Measurements from ENCODE around the gene TTLL13.
"Not testable (repeated sequence)": the region's sequence is repeated elsewhere in the genome, so short reads cannot be mapped to it uniquely, and the experiment has no call there.

Gene TTLL13

DNA sequence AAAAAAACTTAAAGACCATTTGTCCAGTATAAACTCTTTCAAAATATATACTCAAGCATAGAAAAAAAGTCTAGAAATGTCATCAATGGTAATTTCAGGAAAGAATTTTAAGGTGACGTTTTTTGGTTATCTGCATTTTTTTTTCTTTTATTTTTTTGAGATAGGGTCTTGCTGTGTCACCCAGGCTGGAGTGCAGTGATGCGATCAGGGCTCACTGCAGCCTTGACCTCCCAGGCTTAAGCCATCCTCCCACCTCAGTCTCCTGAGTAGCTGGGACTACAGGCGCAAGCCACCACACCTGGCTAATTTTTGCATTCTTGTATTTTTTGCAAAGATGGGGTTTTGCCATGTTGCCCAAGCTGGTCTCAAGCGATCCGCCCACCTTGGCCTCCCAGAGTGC lies 31.4 kb downstream of the TTLL13 start:
- not testable (repeated sequence) for DNase-seq (ENCODE audit: low read depth in 1 of 2, low spot score in 1 of 2)

DNA sequence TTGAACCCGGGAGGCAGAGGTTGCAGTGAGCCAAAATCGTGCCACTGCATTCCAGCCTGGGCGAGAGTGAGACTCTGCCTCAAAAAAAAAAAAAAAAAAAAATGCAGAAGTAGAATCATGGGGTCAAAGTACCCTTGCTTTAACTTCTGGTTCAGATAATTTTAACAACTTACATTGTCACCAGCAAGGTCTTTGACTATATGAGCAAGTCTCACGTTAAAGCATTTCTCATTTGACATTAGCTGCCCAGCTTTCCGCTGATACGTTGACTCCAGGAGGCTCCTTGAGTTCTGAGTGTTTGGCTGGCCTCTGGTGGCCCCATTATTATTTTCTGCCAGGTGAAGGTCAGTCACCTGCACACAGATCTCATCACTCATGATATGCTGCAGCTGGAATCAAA lies 32.3 kb downstream of the TTLL13 start:
- not testable (repeated sequence) for DNase-seq (ENCODE audit: low read depth in 1 of 2, low spot score in 1 of 2)

DNA sequence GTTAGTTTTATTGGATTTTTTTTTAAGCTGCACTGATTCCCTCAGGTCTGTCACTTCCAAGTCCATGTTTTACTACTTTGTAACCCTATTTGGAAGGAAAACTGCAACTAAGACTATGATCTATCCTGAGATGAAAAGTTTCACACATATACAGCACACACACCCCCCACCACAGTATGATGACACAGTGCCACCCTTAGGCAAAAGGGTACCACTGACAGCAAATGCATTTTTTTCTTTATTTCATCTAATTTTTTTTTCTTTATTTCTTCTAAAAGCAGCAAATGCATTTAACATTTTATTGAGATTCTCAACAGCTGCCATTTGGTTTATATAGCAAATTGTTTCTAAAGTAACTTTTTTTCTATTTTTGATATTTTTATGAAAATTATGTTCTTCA lies 37.3 kb downstream of the TTLL13 start:
- DNase-seq (ENCODE audit: low read depth in 1 of 2, low spot score in 1 of 2) = no peak

DNA sequence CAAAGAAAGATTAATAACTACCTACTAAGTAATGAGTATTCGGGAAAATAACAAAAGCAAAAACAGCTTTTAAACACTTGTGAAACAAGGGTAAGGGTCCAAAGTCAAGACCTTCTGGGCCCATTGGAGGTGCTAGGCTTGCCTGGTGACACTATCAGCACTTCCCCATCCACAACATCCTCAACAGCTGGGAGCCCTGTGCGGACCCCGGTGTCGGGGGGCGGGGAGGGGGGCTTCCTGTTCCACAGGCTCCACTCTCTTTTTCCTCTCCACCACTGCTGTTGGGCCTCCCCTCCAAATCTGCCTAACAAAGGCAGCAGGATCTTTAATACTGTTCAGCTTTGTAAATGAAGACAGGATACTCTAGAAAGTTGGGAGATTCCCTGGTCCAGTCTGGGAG lies 37.7 kb downstream of the TTLL13 start:
- no peak for DNase-seq (ENCODE audit: low read depth in 1 of 2, low spot score in 1 of 2)

DNA sequence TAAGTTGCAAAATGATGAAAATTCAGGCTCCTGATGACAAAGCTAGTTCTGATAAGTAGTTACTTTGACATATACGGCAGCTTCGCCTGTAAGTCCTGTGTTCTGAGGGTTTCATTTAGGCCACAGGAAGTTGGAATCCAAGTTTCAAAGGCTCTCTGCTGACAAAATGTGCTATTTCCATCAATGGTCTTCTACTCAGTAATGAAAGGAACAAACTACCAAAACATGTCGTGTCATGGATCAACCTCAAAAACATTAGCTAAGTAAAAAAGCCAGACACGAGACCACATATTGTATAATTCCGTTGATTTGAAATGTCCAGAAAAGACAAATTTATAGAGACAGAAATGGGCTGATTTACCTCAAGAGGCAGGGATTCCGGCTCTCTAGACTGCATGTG lies 38.6 kb downstream of the TTLL13 start:
- no peak for DNase-seq (ENCODE audit: low read depth in 1 of 2, low spot score in 1 of 2)

GRCh38 chr15:90291679-90292356 lies 42.5 kb downstream of the TTLL13 start:
- no peak for DNase-seq (ENCODE audit: low read depth in 1 of 2, low spot score in 1 of 2)

DNA sequence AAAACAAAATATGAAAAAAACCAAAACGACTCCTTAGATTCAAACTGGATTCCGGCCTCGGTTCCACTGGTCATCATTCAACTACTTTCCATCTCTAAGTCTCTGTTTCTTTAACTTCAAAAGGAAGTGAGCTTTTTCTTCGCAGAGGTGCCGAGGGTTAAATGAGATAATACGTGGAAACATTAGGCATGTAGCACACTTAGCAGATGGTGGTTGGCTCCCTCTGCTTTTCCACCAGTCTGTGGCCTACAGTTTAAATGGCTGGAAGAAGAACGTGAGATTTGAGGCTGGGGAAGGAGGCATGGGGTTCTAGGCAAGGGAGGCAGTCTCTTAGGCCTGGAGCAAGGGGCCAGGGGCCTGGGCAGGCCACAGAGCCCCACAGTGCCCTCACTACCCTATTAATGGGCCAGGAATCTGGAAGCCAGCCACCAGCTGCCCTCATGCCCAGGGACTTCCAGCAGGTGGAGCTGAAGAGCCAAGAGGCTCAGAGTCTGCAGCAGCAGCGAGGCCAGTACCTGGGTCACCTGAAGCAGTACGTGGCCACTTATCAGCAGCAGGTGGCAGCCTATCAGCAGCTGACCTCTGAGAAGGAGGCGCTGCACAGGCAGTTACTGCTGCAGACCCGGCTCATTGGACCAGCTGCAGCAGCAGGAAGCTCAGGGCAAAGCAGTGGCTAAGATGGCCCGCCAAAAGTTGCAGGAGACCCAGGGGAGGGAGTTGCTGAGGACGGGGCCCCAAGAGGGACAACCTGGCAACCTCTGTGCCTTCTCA lies 43.9 kb downstream of the TTLL13 start:
- DNase-seq (ENCODE audit: low read depth in 1 of 2, low spot score in 1 of 2) = peak; percentile 54 to 55

DNA sequence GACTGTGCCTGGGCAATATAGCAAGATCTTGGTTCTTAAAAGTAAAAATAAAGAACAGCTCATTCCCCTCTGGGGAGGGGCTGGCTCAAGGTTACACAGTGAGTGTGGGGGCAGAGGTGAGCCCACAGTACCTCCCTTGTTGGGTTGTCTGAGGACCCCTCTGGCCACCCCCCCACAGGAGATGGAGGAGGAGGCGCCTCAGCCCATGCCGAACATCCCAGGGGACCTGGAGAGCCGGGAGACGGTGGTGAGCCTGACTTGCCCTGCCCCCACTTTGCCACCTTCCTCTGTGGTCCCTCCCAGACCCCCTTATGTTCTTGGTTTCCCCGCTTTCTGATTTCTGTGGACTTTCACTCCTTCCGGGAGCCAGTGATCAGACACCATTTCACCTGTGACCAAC lies 44.8 kb downstream of the TTLL13 start:
- no peak for DNase-seq (ENCODE audit: low read depth in 1 of 2, low spot score in 1 of 2)

- no peak for DNase-seq (ENCODE audit: low read depth in 1 of 2, low spot score in 1 of 2)
Measured at GRCh38 chr15:90294601-90295269, 45.4 kb downstream of the TTLL13 start.

DNA sequence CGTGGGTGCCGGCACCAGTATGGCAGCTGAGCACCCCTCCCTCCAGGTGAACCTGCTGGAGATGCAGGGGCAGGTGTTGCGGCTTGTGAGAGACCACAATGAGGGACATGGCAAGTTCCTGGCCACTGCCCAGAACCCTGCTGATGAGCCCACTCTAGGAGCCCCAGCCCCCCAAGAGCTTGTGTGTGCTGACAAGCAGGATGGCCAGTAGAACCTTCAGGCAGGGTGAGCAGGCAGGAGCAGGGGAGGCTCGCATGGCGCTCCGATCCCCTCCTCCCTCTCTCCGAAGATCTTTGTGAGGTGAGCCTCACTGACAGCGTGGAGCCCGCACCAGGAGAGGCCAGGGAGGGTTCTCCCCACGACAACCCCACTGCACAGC lies 45.9 kb downstream of the TTLL13 start:
- DNase-seq (ENCODE audit: low read depth in 1 of 2, low spot score in 1 of 2) = no peak

DNA sequence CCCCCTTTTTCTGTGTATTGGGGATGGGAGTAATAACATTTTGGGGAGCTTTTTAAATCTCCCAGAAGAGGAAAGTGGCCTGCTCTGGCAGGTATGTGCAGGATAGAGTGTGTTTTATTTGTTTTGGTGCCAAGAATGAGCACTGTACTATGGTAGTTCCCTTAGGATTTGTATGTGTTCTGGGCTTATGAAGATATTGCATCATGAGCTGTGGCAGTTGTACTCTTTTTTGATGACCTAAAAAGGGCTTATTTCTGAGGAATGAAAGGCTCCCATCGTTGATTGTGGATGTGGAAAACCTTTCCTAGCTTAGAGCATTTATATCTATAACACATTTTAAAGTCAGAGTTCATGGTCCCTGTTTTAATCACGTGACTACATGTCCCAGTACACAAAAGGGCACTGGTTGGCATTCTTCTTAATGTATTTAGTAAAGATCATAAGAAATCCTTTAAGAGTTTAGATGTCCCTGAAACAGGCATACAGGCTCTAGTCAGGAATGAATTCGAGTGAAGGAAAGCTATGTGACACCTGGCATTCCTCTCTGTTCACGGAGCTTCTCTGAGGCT lies 47.0 kb downstream of the TTLL13 start:
- not testable (repeated sequence) for DNase-seq (ENCODE audit: low read depth in 1 of 2, low spot score in 1 of 2)

DNA sequence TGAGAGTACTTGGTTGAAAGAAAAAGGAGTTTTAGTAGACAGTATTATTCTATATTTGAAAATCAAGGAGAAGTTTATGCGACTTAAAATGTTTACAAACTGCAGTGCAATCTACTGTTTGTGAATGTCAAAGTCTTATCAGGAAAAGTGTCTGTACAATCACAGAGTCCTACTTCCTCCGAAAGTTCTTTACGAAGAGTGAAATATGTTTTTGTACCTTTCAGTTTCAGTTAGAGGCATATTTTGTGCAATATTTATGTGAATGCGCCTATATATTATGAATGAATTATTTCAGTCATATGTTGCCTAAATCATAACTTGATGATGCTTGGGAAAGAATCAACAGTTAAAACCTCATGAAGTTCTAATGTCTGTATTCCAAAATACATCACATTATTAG lies 47.7 kb downstream of the TTLL13 start:
- DNase-seq (ENCODE audit: low read depth in 1 of 2, low spot score in 1 of 2) = no peak

- no peak for DNase-seq (ENCODE audit: low read depth in 1 of 2, low spot score in 1 of 2)
Measured at GRCh38 chr15:90300541-90300940, 51.2 kb downstream of the TTLL13 start.

DNA sequence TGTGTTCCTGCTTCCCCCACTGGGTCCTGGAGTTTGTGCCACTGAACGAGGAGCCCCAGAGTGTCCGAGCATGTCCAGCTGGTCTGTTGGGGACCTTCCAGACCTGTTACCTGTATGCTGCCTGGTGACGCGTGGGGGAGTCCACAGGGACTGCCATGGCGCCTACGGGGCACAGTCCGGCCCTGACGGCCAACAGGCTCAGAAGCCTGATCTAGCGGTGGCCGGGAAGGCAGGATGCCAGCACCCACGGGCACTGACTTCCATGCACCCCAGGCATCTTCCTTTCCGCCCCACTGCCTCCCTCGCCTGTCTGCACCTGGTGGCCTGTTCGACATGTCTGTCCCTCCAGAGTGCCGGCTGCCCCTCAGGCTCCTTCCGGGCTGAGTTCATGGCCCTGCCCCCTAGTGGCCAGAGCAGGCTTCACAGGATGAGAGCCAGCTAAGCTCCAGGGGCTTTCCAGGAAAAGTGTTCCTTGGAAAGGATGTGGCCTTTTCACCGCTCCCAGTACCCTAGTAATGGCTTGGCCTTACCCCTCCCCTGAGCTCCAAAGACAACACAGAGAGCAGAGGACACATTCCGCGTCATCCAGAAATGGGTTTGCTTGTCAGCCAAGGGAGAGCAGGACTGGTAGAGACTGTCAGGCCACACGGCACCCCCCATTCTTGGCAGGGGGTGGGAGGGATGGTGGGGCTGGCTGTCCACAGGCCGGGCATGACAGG lies 51.8 kb downstream of the TTLL13 start:
- peak; percentile 17 to 46 for DNase-seq (ENCODE audit: low read depth in 1 of 2, low spot score in 1 of 2)

GRCh38 chr15:90301707-90302300 lies 52.4 kb downstream of the TTLL13 start:
- no peak for DNase-seq (ENCODE audit: low read depth in 1 of 2, low spot score in 1 of 2)

DNA sequence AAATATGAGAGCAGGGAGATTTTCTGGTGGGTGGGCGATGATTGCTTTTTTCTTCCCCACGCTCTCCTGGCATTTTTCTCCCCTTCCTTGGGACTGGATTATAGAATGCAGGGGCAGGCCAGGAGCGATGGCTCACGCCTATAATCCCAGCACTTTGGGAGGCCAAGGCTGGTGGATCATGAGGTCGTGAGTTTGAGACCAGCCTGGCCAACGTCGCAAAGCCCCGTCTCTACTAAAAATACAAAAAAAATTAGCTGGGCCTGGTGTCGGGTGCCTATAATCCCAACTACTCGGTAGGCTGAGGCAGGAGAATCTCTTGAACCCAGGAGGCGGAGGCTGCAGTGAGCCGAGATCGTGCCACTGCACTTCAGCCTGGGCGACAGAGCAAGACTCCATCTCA lies 56.0 kb downstream of the TTLL13 start:
- not testable (repeated sequence) for DNase-seq (ENCODE audit: low read depth in 1 of 2, low spot score in 1 of 2)

GRCh38 chr15:90305932-90306331 lies 56.6 kb downstream of the TTLL13 start:
- no peak for DNase-seq (ENCODE audit: low read depth in 1 of 2, low spot score in 1 of 2)

DNA sequence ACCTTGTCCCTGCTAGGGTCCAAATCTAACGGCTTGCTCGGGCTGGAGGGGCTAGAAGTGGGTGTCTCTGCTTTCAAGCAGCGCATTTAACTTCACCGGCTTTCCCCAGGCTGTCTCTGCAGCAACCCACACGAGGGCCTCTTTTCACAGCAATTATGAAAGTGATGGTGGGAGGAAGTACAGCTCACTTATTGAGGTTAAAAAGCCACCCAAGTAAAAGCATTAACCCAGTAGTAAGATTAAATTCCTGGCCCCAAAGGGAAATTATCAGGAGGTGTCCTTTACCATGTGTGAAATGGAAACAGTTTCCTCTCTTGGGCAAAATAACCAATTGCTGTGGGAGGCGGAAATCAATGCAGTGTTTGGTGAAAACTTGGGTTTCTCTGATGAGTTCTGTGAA lies 57.2 kb downstream of the TTLL13 start:
- peak in 1 of 2 donors; percentile 37 for DNase-seq (ENCODE audit: low read depth in 1 of 2, low spot score in 1 of 2)

- DNase-seq (ENCODE audit: low read depth in 1 of 2, low spot score in 1 of 2) = no peak
Measured at GRCh38 chr15:90307661-90308060, 58.3 kb downstream of the TTLL13 start.

DNA sequence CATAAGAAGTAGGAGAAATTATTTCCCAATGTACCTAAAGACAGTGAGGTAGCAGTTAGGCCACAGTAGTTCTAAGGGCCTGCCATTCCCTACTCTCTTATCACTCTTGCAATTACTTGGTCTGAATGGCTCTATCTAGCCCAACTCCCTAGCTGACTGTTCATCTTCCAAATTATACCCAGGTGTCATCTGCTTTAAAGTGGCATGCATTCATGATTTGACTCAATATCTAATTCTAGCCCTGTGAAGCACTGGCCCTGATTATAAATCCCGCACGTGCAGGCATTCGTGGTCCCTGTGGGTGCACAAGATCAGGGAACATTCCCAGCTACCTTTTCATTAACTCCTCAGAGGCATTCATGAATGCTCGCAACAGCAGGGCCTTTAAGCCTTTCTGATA lies 59.7 kb downstream of the TTLL13 start:
- DNase-seq (ENCODE audit: low read depth in 1 of 2, low spot score in 1 of 2) = no peak
